H9 (cell line): ENCODE measurements around the gene CNN3. TPM values are rescaled to one million over a fixed set of nuclear protein-coding genes. Genes with fewer than 3 reads are reported as not detected.

ENCODE experiments used
- DNase-seq: peaks from one replicate; pipeline ENCODE4 v3.0.0-alpha.2; 2017
- H2AFZ ChIP-seq: one replicate; pipeline ENCODE4 v1.6.1; 2013; ENCODE audit warnings: mild to moderate bottlenecking, low read length, control low read depth, moderate library complexity
- H2AK5ac ChIP-seq: 2 replicates; pipeline ENCODE4 v1.6.1; 2013; ENCODE audit warnings: low read length, control low read depth, mixed read lengths; ENCODE audit not compliant: insufficient read length
- H2BK120ac ChIP-seq: one replicate; pipeline ENCODE4 v1.6.1; 2013; ENCODE audit warnings: low read depth, mild to moderate bottlenecking, low read length, control low read depth, inconsistent platforms; ENCODE audit not compliant: poor library complexity, severe bottlenecking
- H2BK12ac ChIP-seq: 2 replicates; pipeline ENCODE4 v1.6.1; 2013; ENCODE audit warnings: low read length, control low read depth, mixed read lengths, low read depth; ENCODE audit not compliant: insufficient read length
- H2BK15ac ChIP-seq: 2 replicates; pipeline ENCODE4 v1.6.1; 2013; ENCODE audit warnings: low read depth, low read length, control low read depth
- H2BK20ac ChIP-seq: one replicate; pipeline ENCODE4 v1.6.1; 2013; ENCODE audit warnings: low read depth, mild to moderate bottlenecking, low read length, control low read depth, inconsistent platforms; ENCODE audit not compliant: poor library complexity, severe bottlenecking
- H2BK5ac ChIP-seq: 2 replicates; pipeline ENCODE4 v1.6.1; 2013; ENCODE audit warnings: low read length, control low read depth, mixed read lengths; ENCODE audit not compliant: insufficient read length
- H3K14ac ChIP-seq: 2 replicates; pipeline ENCODE4 v1.6.1; 2013; ENCODE audit warnings: low read length, control low read depth; ENCODE audit not compliant: insufficient read depth
- H3K18ac ChIP-seq: 2 replicates; pipeline ENCODE4 v1.6.1; 2013; ENCODE audit warnings: low read depth, mild to moderate bottlenecking, mixed read lengths, low read length, control low read depth; ENCODE audit not compliant: insufficient read length
- H3K23ac ChIP-seq: 2 replicates; pipeline ENCODE4 v1.6.1; 2013; ENCODE audit warnings: low read length, control low read depth, mixed read lengths, low read depth; ENCODE audit not compliant: insufficient read length
- H3K23me2 ChIP-seq: 2 replicates; pipeline ENCODE4 v1.6.1; 2013; ENCODE audit warnings: low read depth, mild to moderate bottlenecking, mixed read lengths, low read length, control low read depth; ENCODE audit not compliant: insufficient read length, poor library complexity, severe bottlenecking
- H3K27ac ChIP-seq: 2 replicates; pipeline ENCODE4 v1.5.1; 2013; ENCODE audit warnings: low read length, control low read depth, mixed read lengths, low read depth; ENCODE audit not compliant: insufficient read length
- H3K27me3 ChIP-seq: 2 replicates; pipeline ENCODE4 v1.6.1; 2013; ENCODE audit warnings: low read length, control low read depth, inconsistent platforms; ENCODE audit not compliant: insufficient read depth
- H3K4ac ChIP-seq: 2 replicates; pipeline ENCODE4 v1.6.1; 2013; ENCODE audit warnings: low read depth, mild to moderate bottlenecking, control low read depth, inconsistent platforms, low read length, moderate library complexity
- H3K4me1 ChIP-seq: 2 replicates; pipeline ENCODE4 v1.6.1; 2013; ENCODE audit warnings: low read length, control low read depth, inconsistent platforms; ENCODE audit not compliant: insufficient read depth
- H3K4me2 ChIP-seq: 2 replicates; pipeline ENCODE4 v1.6.1; 2013; ENCODE audit warnings: low read length, control low read depth, mixed read lengths; ENCODE audit not compliant: insufficient read length, insufficient read depth
- H3K56ac ChIP-seq: 2 replicates; pipeline ENCODE4 v1.6.1; 2013; ENCODE audit warnings: low read depth, mild to moderate bottlenecking, mixed read lengths, low read length, control low read depth; ENCODE audit not compliant: insufficient read length
- H3K79me1 ChIP-seq: 2 replicates; pipeline ENCODE4 v1.6.1; 2013; ENCODE audit warnings: low read depth, mild to moderate bottlenecking, moderate library complexity, low read length, control low read depth, inconsistent platforms; ENCODE audit not compliant: insufficient read depth, poor library complexity, severe bottlenecking
- H3K79me2 ChIP-seq: 2 replicates; pipeline ENCODE4 v1.6.1; 2013; ENCODE audit warnings: low read length, control low read depth, inconsistent platforms; ENCODE audit not compliant: insufficient read depth
- H3K9ac ChIP-seq: 2 replicates; pipeline ENCODE4 v1.6.1; 2013; ENCODE audit warnings: low read length, control low read depth, mixed read lengths; ENCODE audit not compliant: insufficient read length; ENCODE audit errors: extremely low read depth
- H3K9me3 ChIP-seq: one replicate; pipeline ENCODE4 v1.6.1; 2013; ENCODE audit warnings: low read depth, low read length, inconsistent platforms; ENCODE audit not compliant: control insufficient read depth
- H3T11ph ChIP-seq: one replicate; pipeline ENCODE4 v1.6.1; 2013; ENCODE audit warnings: mild to moderate bottlenecking, low read length, control low read depth, inconsistent platforms
- H4K20me1 ChIP-seq: one replicate; pipeline ENCODE4 v1.6.1; 2013; ENCODE audit not compliant: control insufficient read depth, insufficient read length, insufficient read depth
- H4K5ac ChIP-seq: 2 replicates; pipeline ENCODE4 v1.6.1; 2013; ENCODE audit warnings: low read depth, mild to moderate bottlenecking, mixed read lengths, low read length, control low read depth; ENCODE audit not compliant: insufficient read length
- H4K8ac ChIP-seq: replicated peaks from 2 replicates; pipeline ENCODE4 v1.6.1; 2013; ENCODE audit warnings: low read length, control low read depth, mixed read lengths, low read depth; ENCODE audit not compliant: insufficient read length
- H4K91ac ChIP-seq: 2 replicates; pipeline ENCODE4 v1.6.1; 2013; ENCODE audit warnings: low read depth, mild to moderate bottlenecking, moderate library complexity, mixed read lengths, low read length, control low read depth; ENCODE audit not compliant: insufficient read length
- H3K27ac Mint-ChIP-seq, 3 experiments: 2 replicates in 2 of 3; 3 replicates in 1 of 3; pipeline ENCODE4 v1.8.0; 2020 to 2021; ENCODE audit warnings: mixed read lengths in 3 of 3, mild to moderate bottlenecking in 1 of 3, moderate library complexity in 1 of 3
- H3K27me3 Mint-ChIP-seq: 2 replicates; pipeline ENCODE4 v1.8.0; 2021; ENCODE audit warnings: low read depth, mild to moderate bottlenecking, moderate library complexity, mixed read lengths
- H3K36me3 Mint-ChIP-seq, 3 experiments: 2 replicates in 2 of 3; 3 replicates in 1 of 3; pipeline ENCODE4 v1.8.0; 2020 to 2021; ENCODE audit warnings: low read depth in 3 of 3, mixed read lengths in 3 of 3; ENCODE audit not compliant: insufficient read depth in 1 of 3
- H3K4me1 Mint-ChIP-seq, 2 experiments: 2 replicates each; pipeline ENCODE4 v1.8.0; 2020; ENCODE audit warnings: mixed read lengths in 2 of 2
- H3K4me3 Mint-ChIP-seq, 2 experiments: 2 replicates in 1 of 2; 3 replicates in 1 of 2; pipeline ENCODE4 v1.8.0; 2020 to 2021; ENCODE audit warnings: mild to moderate bottlenecking in 2 of 2, mixed read lengths in 2 of 2, moderate library complexity in 1 of 2
- H3K9me3 Mint-ChIP-seq, 2 experiments: 2 replicates in 1 of 2; 3 replicates in 1 of 2; pipeline ENCODE4 v1.8.0; 2020; ENCODE audit warnings: mild to moderate bottlenecking in 2 of 2, mixed read lengths in 2 of 2, moderate library complexity in 1 of 2
- CTCF ChIP-seq: fragments of 200-600 bp; sonication (generic); conservative IDR thresholded peaks from 3 replicates; pipeline ENCODE4 v1.8.0; 2021; ENCODE audit warnings: antibody characterized with exemption, mild to moderate bottlenecking
- WGBS: extraction: QIAGEN DNeasy Blood & Tissue Kit; methylation state at CpG from one replicate; pipeline ENCODE4 v1.1.7; 2013; ENCODE audit warnings: missing lambda C conversion rate, low lambda C conversion rate, mixed read lengths; ENCODE audit not compliant: insufficient read length; ENCODE audit errors: extremely low coverage; 5-methylcytosine and 5-hydroxymethylcytosine counted together
- total RNA-seq: library from RNA; stranded (reverse); gene quantifications from 2 replicates; pipeline ENCODE4 v1.2.1, GENCODE V29; 2021

CNN3 gene
- total RNA-seq, 1 experiment from 2014 or later = 279 TPM

GRCh38 chr1:94951509-94952208 lies 24.7 kb upstream of the CNN3 start:
- TF ChIP-seq CTCF = no peak

More at GRCh38 chr1:94951509-94952208, 24.7 kb upstream of the CNN3 start:
- no peak overlapping the region for H4K91ac ChIP-seq
- no peaks in the 10 kb centered on the region for H4K20me1 ChIP-seq
- Mint-ChIP-seq H3K4me3 (no peak overlapping the region), H3K9me3 (no peaks in the 10 kb centered on the region), H3K36me3 (peaks cover 0 to 4% (median 0%) of the 10 kb centered on the region in 3 experiments; a peak in 1 of 7 replicates), H3K27me3 (no peaks in the 10 kb centered on the region), H3K27ac (no peak overlapping the region), H3K4me1 (peaks cover 14 to 16% of the 10 kb centered on the region in 2 experiments)
- no CpG with 5 or more reads among the region's 5 CpGs for WGBS
- no peak overlapping the region for H2BK5ac ChIP-seq
- H3K27ac ChIP-seq = no peak overlapping the region
- no peaks in the 10 kb centered on the region for H3K79me1 ChIP-seq
- no peak overlapping the region for H3K9ac ChIP-seq
- H3K14ac ChIP-seq = no peak overlapping the region
- H2AFZ ChIP-seq = no peak overlapping the region
- no peak overlapping the region for H3K4me2 ChIP-seq
- no peaks in the 10 kb centered on the region for H3K23me2 ChIP-seq
- H2BK120ac ChIP-seq = no peak overlapping the region
- H3T11ph ChIP-seq = no peak overlapping the region
- no peak for DNase-seq
- H3K56ac ChIP-seq = no peak overlapping the region
- H2BK15ac ChIP-seq = no peak overlapping the region
- H2BK20ac ChIP-seq = no peak overlapping the region
- no peak overlapping the region for H2BK12ac ChIP-seq
- H3K79me2 ChIP-seq = no peaks in the 10 kb centered on the region
- no peak overlapping the region for H4K8ac ChIP-seq
- no peak overlapping the region for H2AK5ac ChIP-seq
- no peaks in the 10 kb centered on the region for H3K9me3 ChIP-seq
- H3K4me1 ChIP-seq = peaks cover 3% of the 10 kb centered on the region; the same call in 1 of the 2 replicates
- no peak overlapping the region for H3K18ac ChIP-seq
- H3K23ac ChIP-seq = no peak overlapping the region
- H3K4ac ChIP-seq = no peak overlapping the region
- no peak overlapping the region for H4K5ac ChIP-seq
- no peaks in the 10 kb centered on the region for H3K27me3 ChIP-seq
